ENCODE data around the gene PPP4R3B.

The PPP4R3B gene

GRCh38 chr2:55498582-55498981, 118.8 kb downstream of the PPP4R3B start:
- Histone ChIP-seq H3K27me3 (replicated peaks; ENCODE audit: control insufficient read depth, insufficient read depth, low read length) (no peaks in the 10 kb centered on the region), H3K4me3 (replicated peaks; ENCODE audit: low read depth, low read length) (no peak overlapping the region), H3K36me3 (ENCODE audit: control insufficient read depth, insufficient read depth, low read length) (no peaks in the 10 kb centered on the region)
- TF ChIP-seq CTCF (IDR thresholded peaks at IDR 0.05; ENCODE audit: insufficient read depth, low read length, poor library complexity, severe bottlenecking), result no peak
- DNase-seq (ENCODE audit: extremely low read depth, insufficient read length), result no peak
